Activated gamma-delta T cell (primary cell): Measurements from ENCODE around the gene PDILT.

Experiments used
- DNase-seq: peaks from one replicate; lab custom pipeline; 2025; lab: John Stamatoyannopoulos, UW

The PDILT gene

GRCh38 chr16:20359997-20360396 lies 44.5 kb downstream of the PDILT start:
- DNase-seq: no peak

DNA sequence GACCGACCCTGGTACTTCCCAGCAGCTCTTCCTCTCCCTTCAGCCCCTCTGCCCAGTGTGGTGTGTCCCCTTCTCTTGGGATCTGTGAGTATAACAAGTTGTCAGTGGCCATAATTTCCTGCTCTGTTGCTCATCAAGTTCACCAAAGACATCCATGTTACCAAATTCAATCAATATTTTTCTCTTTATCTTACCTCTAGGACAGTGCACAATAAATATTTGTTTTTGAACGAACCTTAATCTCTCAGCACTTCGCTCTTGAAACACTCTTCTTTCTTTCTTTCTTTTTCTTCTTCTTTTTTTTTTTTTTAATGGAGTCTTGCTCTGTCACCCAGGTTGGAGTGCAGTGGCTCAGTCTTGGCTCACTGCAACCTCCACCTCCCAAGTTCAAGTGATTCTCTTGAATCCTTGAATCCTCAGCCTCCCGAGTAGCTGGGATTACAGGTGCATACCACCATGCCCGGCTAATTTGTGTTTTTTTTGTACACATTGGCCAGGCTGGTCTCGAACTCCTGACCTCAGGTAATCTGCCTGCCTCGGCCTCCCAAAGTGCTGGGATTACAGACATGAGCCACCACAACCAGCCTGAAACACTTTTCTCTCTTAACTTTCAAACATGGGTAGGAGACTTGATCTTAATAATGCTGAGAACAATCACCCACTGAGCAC lies 49.3 kb downstream of the PDILT start:
- no peak for DNase-seq

GRCh38 chr16:20353379-20353778 lies 51.2 kb downstream of the PDILT start:
- DNase-seq: no peak

- no peak for DNase-seq
Observed at GRCh38 chr16:20352615-20353014, 51.9 kb downstream of the PDILT start, which contains the start of gene UMOD. Gene UMOD (minus strand): TSS chr16:20352715. CDS start chr16:20350737, 1,978 bp downstream.

- no peak for DNase-seq
Observed at GRCh38 chr16:20349615-20350014, 54.9 kb downstream of the PDILT start.

GRCh38 chr16:20348365-20349185 lies 56.0 kb downstream of the PDILT start:
- no peak for DNase-seq

DNA sequence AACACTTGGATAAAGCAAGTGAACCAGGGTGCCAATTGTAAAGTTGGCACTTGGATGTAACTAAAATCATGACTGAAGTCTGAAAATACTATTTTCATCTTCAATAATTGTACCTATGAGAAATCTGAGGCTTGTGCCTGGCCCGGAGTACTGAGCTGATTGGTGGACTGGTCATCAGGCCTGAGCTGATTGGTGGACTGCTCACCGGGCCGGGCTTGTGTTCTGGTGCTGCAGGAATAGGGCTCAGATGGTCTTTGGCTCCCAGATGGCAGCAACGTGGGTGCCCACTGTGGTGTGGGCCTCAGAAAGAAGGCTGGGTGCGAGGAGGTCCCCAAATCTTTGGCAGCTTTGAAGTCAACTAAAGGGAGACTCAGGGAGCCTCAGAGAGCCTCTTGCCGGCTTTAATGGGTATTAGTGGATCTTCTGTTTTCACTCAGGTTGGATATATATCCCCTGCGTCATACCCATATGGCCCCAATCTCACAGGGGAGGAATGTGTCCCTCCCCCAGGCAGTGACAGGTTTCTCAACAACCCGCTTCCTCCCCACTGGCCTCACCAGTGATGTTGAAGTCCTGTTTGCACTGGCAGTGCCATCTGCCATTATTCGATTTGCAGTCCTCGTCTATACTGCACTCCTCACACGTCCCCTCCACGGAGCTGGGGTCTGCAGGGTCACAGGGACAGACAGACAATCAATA lies 56.7 kb downstream of the PDILT start:
- no peak for DNase-seq

GRCh38 chr16:20344611-20345010 lies 59.9 kb downstream of the PDILT start:
- DNase-seq: no peak

DNA sequence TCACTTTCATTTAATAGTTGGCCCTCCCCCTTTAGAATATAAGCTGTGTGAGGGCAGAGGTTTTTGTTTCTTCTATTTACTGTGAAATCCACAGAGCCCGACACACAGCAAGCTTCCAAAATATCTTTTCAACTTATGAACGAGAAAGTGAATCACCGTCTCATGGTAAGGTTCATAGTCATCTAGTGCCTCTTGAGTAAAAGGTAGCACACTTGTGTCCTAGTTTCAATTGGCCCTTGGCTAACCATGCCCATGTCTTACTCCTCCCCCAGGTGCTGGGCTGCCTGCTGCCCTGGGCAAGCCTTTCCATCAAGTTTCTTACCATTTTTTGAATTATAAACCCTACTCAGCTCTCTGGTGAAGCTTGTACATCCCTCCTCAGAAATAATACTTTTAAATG lies 64.8 kb downstream of the PDILT start:
- DNase-seq: no peak

DNA sequence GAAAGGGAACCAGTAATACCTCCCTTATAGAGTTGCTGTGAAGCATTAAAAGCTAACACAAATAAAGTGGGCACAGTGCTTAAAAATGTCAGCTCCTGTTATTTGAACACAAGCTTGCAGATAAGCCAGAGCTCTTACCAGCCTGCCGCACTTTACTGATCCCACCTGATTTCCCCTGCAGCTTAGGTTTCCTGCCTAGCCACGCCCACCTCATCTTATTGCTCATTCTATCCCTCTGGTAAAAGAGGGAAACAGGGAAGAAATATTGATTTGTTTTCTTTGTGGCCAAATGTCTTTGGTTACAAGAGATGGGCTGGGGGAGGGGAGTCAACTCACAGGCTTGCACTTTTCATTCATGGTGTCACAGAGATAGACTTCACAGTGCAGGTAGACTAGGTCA lies 67.6 kb downstream of the PDILT start:
- no peak for DNase-seq

- no peak for DNase-seq
Observed at GRCh38 chr16:20334396-20334795, 70.1 kb downstream of the PDILT start.

DNA sequence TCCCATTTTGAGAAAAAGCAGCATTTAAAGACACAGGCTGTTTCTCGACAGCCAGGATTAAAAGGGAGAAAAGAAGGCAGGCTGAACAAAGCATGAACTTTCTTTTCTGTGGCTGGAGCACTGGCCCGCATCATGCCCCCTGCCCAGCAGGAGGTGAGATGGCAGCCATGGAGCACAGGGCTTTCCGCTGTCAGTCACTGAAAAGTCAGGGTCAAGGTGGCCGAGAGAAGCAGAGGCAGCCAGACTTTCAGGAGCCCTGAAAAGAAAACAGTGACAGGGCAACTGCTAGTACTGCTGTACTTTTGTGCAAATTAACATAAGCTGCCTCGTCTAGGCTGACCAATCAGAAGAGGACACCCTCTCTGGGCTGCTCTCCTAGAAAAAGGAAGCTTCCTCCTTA lies 71.4 kb downstream of the PDILT start:
- DNase-seq: no peak

GRCh38 chr16:20332411-20332810 lies 72.1 kb downstream of the PDILT start:
- no peak for DNase-seq

DNA sequence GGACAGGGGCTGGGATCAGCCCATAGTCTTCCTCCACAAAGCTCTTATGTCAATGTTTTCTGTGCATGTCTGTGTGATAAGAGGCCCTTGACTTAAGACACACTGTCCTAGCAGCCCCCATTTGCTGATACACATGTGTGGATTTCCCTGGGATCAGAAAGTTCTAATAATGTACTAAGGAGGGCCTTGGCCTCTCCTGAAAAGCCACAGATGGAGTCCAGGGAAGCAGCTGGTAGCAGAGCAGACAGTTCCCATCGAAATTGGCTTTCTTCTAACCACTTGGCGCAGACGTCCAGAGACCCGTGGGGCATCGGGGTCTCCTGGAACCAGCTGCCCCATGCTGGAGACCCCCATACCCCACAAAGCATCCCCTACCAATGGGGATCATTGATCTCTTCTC lies 72.9 kb downstream of the PDILT start:
- DNase-seq: no peak

DNA sequence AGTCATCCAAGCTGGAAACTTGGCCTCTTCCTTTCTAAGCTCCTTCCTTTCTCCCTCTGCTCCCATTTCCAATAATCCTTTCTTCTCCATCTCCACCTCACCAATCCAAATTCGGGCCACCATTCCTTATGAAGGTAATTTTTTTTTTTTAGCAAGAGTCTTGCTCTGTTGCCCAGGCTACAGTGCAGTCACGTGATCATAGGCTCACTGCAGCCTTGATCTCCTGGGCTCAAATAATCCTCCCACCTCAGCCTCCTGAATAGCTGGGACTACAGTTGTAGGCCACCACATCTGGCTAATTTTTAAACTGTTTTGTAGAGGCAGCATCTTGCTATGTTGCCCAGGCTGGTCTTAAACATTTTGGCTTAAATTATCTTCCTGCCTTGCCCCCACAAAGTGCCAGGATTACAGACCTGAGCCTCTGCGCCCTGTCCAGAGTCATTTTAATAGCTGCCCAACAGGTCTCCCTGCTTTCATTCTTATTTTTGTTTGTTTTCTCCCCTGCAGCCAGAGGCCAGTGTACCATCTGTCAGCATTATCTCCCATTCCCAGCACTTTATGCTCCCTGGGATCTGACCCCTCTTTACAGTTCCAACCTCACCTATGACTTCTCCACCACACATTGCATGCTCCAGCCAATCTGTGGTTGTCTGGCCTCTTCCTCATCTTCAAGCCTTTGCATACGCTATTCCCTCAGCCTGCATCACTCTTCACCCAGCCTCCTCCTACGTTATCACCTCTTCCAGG lies 75.0 kb downstream of the PDILT start:
- DNase-seq: no peak

DNA sequence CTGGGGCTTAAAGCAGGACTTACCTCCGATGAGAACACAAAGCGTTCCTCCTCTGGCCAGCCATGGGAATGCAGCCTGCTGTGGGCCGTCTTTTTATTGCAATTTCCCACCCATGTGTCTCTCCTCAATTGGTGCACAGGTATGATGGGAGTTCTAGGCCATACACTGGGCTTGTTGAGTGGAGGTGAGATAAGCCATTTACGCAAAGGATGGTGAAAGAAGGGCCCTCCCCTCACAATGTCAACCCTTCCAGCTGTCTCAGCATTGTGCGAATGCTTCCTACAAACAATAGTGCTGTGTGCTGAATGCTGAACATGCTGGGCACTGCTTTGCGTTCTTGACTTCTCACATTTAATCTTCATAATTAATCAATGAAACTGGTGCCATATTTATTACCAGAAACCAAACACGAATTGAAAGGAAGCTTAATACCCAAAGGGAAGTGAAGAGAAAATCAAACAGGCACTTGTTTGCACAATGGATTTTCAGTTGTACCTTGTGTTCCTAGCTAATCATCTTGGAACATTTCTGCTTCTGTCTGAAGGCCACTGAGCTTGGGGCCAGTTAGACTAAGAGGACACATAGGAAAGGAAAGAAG lies 77.0 kb downstream of the PDILT start, which contains the start of gene GP2:
Gene GP2 (minus strand): TSS at position 70 of the 598 bp plus-strand sequence. CDS start 1,082 bp downstream, outside the sequence.
- no peak for DNase-seq

GRCh38 chr16:20326321-20326720 lies 78.2 kb downstream of the PDILT start:
- DNase-seq: no peak

DNA sequence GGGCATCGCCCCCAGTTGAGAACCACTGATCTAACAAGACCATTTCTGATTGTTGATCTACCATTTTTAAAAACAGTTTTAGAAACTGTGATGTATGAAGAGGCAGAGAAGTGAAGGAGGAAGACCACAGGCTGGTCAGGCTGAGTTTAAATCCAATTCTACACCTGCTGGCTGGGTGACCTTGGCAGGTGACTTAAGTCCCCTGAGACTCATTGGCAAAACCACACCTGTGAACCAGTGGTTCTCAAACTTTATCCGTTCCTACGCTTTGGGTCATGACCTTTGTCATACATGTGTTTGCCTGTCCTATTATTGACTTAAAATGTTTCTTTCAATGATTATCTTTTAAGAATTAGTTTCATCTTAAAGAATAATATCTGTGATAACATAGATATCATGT lies 79.5 kb downstream of the PDILT start:
- DNase-seq: no peak

GRCh38 chr16:20323591-20324117 lies 80.9 kb downstream of the PDILT start:
- DNase-seq: no peak

GRCh38 chr16:20322696-20323095 lies 81.8 kb downstream of the PDILT start:
- DNase-seq: no peak

- no peak for DNase-seq
Observed at GRCh38 chr16:20321671-20322070, 82.9 kb downstream of the PDILT start.
